ENCODE measurements around the gene GORAB. TPM values are rescaled to one million over a fixed set of nuclear protein-coding genes. Genes with fewer than 3 reads are reported as not detected.

GORAB gene
- total RNA-seq, 1 donor from 2014 or later = 6.1 TPM

DNA sequence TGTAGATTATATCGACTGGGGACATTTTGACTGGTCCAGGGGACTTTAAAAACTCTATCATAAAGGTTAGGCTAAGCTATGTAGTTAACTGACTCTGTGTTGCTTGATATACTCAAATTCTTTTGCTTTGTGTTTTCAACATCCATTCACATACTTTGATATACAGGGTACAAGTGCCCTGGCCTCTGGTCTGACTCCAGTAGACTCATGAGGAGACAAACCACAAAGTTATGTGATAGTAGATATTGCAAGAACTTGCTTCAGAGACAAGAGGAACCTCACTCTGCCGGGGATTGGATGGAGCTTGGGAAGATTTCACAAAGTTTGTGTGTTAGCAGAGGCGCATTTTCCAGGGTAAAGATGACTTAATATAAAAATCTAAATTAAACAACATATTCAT, 1.3 kb downstream of the GORAB start:
- no peak for DNase-seq (ENCODE audit: low read depth)
- H3K4me3 ChIP-seq (ENCODE audit: low read depth, low read length) = no peak overlapping the region
- no peak for FAIRE-seq
- TF ChIP-seq, protein P1, sequence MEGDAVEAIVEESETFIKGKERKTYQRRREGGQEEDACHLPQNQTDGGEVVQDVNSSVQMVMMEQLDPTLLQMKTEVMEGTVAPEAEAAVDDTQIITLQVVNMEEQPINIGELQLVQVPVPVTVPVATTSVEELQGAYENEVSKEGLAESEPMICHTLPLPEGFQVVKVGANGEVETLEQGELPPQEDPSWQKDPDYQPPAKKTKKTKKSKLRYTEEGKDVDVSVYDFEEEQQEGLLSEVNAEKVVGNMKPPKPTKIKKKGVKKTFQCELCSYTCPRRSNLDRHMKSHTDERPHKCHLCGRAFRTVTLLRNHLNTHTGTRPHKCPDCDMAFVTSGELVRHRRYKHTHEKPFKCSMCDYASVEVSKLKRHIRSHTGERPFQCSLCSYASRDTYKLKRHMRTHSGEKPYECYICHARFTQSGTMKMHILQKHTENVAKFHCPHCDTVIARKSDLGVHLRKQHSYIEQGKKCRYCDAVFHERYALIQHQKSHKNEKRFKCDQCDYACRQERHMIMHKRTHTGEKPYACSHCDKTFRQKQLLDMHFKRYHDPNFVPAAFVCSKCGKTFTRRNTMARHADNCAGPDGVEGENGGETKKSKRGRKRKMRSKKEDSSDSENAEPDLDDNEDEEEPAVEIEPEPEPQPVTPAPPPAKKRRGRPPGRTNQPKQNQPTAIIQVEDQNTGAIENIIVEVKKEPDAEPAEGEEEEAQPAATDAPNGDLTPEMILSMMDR (IDR thresholded peaks at IDR 0.05; ENCODE audit: insufficient read depth, low read length, severe bottlenecking) = no peak
- H3K27me3 ChIP-seq (ENCODE audit: control insufficient read depth, insufficient read depth, low read length) = no peaks in the 10 kb centered on the region
- no peaks in the 10 kb centered on the region for H3K36me3 ChIP-seq (ENCODE audit: control insufficient read depth, insufficient read depth, low read length)

DNA sequence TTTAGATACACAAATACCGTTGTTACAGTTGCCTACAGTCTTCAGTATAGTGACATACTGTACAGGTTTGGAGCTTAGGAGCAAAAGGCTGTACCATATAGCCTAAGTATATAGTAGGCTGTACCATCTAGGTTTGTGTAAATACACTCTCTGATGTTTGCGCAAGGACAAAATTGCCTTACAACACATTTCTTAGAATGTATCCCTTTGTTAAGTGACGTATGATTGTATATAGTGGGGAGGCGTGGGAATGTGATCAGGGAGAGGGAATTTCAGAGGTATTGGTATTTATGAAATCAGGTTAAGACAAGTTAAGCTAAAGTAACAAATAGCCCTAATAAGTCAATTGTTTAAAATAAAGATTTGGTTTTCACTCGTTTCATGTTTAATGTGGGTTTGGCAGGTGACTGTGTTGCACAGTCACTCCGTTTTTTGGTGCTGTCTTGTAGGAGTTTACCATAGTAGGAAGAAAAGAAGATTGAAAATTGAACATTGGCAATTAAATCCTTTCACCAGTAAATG, 2.7 kb downstream of the GORAB start:
- DNase-seq (ENCODE audit: low read depth) (no peak), FAIRE-seq (no peak)
- Histone ChIP-seq H3K4me3 (ENCODE audit: low read depth, low read length) (no peak overlapping the region), H3K27me3 (ENCODE audit: control insufficient read depth, insufficient read depth, low read length) (no peaks in the 10 kb centered on the region), H3K36me3 (ENCODE audit: control insufficient read depth, insufficient read depth, low read length) (no peaks in the 10 kb centered on the region)
- TF ChIP-seq, protein P1 (IDR thresholded peaks at IDR 0.05; ENCODE audit: insufficient read depth, low read length, severe bottlenecking) = no peak

DNA sequence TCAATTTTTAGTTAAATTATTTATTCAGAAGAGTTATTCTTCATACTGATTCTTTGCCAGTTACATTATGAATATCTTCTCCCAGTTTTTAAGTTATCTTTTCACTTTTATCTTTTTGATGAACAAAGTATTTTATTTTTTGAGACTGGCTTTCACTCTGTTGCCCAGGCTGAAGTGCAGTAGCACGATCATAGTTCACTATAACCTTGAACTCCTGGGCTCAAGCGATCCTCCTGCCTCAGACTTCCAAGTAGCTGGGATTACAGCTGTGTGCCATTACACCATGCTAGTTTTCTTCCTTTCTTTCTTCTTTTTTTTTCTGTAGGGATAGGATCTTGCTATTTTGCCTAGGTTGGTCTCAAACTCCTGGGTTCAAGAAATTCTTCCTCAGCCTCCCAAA, 3.5 kb downstream of the GORAB start:
- FAIRE-seq (no peak), DNase-seq (ENCODE audit: low read depth) (no peak)
- no peaks in the 10 kb centered on the region for H3K27me3 ChIP-seq (ENCODE audit: control insufficient read depth, insufficient read depth, low read length)
- TF ChIP-seq, protein P1 (IDR thresholded peaks at IDR 0.05; ENCODE audit: insufficient read depth, low read length, severe bottlenecking) = no peak
- no peak overlapping the region for H3K4me3 ChIP-seq (ENCODE audit: low read depth, low read length)
- H3K36me3 ChIP-seq (ENCODE audit: control insufficient read depth, insufficient read depth, low read length) = no peaks in the 10 kb centered on the region

DNA sequence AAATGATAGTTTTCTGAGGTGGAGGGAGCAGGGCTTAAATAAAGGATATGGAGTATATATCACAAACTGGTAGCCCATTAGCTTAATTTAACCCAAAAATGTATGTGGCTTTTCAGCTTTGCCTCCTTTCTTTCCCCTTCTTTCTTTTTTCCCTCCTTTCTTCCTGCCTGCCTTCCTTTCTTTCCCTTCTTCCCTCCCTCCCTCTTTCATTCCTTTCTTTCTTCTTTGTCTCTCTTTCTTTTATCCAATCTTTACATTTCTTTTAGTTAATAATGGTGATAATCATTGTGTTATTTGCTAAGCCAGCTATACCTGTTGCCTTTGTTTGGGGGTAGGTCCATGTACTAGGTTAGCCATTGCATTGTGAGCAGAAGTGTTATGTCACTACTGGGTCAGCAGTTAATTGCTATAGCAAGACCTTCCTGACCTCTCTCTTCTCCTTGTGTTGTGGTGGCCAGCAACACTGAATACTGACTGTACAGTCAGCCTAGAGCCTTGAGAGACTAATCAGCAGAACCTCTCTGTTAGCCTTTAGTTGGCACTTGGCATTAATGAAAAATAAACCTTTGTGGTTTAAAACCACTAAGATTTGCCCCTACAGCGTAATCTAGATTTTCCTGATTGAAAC, 5.1 kb downstream of the GORAB start:
- TF ChIP-seq, protein P1 (IDR thresholded peaks at IDR 0.05; ENCODE audit: insufficient read depth, low read length, severe bottlenecking) = no peak
- no peaks in the 10 kb centered on the region for H3K27me3 ChIP-seq (ENCODE audit: control insufficient read depth, insufficient read depth, low read length)
- FAIRE-seq = no peak
- no peak overlapping the region for H3K4me3 ChIP-seq (ENCODE audit: low read depth, low read length)
- no peak for DNase-seq (ENCODE audit: low read depth)
- H3K36me3 ChIP-seq (ENCODE audit: control insufficient read depth, insufficient read depth, low read length) = no peaks in the 10 kb centered on the region

DNA sequence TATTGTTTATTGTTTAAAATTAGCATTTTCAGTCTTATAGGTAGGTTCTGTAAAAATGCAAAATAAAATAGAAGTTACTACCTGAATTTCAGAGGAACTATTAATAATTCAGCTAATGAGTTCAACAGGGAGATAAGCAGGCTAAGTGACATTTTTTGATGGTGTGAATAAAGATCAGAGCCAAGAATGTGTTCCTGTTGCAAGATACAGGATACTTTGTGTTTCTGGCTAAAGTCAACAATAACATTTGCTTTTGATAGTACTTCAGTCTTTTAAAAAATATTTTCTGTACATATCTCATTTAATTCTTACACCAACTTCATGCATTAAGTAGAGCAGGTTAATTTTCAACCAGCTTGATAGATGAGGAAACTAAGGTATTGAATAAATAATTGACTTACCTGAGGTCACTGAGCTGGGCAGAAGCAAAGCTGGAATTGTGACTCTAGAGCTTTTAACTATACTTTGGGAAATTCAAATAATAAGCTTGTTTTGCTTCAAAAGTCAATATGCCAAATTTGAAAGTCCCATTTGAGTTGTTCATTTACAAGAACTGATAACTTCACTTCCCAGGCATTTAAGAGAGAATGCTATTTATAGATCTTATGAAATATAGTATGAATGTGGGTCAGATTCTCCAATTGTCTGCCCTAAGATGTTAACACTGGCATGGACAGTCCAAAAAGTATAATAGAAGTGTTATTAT, 6.0 kb downstream of the GORAB start:
- H3K4me3 ChIP-seq (ENCODE audit: low read depth, low read length) = no peak overlapping the region
- TF ChIP-seq, protein P1 (IDR thresholded peaks at IDR 0.05; ENCODE audit: insufficient read depth, low read length, severe bottlenecking) = no peak
- no peak for FAIRE-seq
- no peaks in the 10 kb centered on the region for H3K27me3 ChIP-seq (ENCODE audit: control insufficient read depth, insufficient read depth, low read length)
- peak; percentile 57 for DNase-seq (ENCODE audit: low read depth)
- H3K36me3 ChIP-seq (ENCODE audit: control insufficient read depth, insufficient read depth, low read length) = no peaks in the 10 kb centered on the region

All from bronchial epithelial cell (primary cell).